HG03460 (cell line): ENCODE results near the gene GNAZ.
A peak's percentile ranks its signal among the peaks of the same experiment; 100 is the strongest.

Experiments
- ATAC-seq: cut with Tn5 transposase; IDR thresholded peaks from one replicate; pipeline ENCODE4 v1.9.1; 2021; ENCODE audit not compliant: unreplicated experiment

The GNAZ gene

GRCh38 chr22:23063539-23064380 lies 6.6 kb upstream of the GNAZ start:
- no peak for ATAC-seq

DNA sequence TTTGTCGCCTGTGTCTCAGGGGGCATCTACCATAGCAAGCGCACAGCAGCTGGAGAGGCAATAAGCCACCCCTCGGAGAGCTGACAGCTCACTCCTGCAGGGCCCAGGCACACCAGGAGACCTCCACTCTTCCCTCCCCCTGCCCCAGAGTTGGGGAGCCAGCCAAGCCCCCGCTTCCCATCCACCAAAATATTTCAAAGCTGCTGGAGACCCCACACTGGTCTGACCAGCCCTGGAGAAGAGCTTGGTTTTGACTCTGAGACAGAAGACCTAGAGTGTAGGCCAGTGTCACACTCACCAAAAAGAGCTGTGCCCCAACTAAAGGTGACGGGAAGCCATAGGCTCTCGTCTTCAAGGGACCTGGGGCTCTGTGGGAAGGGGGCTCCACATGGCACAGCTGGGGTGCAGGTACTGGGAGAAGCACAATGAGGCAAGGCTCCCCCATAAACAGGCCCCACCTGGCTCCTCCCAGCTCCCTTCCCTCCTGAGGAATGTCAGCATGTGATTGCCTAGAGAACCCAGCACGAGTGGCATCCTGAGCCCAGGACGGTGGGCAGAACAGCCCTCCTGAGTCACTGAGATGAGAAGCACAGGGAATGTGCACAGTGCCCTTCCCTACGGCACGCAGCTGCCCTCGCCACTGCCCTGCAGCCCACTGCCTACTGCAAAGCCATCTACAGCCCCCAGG lies 5.8 kb upstream of the GNAZ start:
- ATAC-seq, result no peak

- no peak for ATAC-seq
These were observed 5.3 kb upstream of the GNAZ start for GRCh38 chr22:23065069-23065451.

DNA sequence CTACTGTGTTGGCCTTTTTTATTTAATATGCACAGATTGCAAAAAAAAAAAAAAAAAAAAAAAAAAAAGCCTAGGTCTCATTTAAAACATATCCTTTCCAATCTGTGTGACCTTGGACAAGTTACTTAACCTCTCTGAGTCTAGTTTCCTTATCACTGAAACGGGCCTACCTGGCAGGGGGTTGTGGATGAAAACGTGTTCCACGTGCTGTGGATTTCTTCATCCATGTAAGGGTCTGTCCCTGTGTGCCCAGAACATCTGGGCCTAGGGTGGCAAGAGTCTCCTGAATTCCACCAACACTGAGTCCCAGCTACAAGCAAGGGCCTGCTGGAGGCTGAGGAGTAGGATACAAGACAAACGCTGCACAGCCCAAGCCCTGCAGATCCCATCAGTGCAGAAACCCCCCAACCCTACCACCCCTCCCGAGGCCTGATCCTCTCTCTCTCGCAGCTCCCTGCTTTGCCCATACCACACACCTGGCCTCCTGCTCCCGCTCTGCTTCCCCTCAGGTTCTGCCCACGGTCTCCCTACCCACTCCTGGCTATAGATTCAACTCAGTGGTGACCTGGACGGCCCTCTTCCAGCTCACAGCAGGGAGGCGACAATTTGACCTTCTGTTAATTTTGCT lies 4.7 kb upstream of the GNAZ start:
- no peak for ATAC-seq

DNA sequence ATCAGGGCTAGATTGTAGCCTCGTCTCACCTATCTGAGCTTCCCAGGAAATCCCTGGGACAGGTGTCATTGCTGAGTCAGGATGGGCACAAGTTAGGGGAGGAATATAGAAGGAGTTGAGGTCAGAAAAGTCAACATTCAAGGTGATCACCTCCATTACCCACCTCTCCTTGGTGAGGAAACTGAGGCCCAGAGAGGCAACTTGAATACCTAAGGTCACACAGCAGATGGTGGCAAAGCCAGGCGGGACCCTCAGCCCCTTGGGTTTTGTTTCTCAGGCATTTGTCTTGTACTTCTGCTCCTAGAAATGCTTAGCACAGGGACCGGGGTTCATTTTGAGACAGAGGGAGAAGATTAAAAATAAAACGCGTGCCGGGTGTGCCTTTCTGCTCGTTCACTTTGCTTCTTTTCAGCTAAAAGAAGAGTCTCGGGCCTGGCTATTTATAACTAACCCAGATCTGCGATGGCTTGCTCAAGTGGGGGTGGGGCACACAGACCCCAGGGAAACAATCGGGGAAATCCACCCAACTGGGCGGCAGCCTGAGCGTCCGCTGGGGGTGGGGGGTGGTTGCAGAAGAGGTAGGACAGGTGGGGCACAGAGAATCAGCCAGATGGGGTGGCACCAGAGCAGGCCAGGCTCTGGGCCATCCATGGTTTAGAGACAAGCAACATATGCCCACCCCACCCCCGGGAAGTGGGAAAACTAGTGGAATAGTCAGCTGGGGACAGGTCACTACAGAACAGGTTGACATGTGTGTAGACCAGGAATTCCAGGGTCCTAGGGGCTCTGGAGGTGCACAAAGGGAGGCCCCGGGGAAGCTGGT lies 3.9 kb upstream of the GNAZ start:
- no peak for ATAC-seq

DNA sequence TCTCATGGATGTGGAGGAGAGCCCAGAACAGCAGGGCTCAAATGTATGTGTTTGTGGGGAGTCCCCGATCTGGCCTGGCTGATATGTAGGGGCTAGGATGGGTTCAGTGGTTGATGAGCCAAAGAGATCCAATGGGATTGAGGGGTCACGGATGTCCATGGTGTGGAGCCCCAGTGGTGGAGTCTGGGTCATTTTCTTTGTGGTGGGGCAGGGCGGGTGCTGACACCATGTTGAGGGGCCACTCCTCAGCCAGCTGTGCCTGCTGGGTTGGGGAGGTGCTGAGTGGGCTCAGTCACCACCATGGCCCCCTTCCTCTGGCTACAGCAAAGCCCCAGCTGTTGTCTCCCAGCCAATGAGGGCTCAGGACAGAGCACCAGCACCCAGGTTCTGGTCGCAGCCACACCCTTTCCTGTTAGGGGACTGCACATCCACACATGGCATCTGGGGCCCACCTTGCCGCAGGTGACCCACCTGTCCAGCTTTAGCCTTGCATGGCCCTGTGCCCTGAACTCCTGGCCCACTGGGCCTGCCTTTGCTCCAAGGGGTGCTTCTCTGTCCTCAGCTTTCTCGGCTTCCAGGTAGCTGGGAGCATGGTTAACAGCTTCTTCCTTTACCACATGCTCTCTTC lies 3.2 kb upstream of the GNAZ start:
- ATAC-seq, result no peak

GRCh38 chr22:23067691-23068090 lies 2.6 kb upstream of the GNAZ start:
- ATAC-seq, result no peak

DNA sequence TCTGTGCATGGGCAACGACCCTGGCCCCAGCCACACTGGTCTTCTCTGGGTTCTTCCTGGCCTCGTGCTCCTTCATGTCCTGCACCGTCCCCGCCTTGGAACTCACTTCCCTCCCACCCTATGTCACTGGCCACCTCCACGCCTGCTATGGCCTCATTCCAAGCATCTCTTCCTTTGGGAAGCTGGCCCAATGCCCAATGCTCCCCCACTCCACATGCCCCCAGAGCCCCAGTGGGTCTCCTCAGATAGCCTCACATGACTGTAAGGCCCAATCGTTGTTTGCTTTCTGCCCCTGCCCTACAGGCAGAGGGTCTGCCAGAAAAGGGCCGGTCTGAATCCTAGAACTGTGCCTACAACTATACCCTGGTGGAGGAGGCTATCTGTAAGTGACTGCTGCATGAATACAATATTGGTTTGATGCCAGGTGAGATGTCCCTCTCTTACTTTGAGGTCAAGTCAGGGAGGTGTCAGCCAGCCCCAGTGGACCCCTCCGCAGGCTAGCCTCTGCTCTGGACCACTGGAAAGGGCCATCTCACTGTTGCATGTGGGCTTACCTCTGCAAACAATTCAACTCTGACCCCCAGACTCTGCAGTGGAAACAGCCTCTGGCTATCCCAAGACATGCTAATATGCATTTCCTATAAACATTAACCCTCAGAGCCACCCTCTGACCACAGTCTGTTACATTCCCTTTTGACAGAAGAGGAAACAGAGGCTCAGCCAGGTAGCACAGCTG lies 2.1 kb upstream of the GNAZ start:
- ATAC-seq, result no peak

- no peak for ATAC-seq
These were observed 1.4 kb upstream of the GNAZ start for GRCh38 chr22:23068832-23069385.

GRCh38 chr22:23069502-23070357 lies 589 bp upstream of the GNAZ start:
- ATAC-seq, result peak; percentile 75

DNA sequence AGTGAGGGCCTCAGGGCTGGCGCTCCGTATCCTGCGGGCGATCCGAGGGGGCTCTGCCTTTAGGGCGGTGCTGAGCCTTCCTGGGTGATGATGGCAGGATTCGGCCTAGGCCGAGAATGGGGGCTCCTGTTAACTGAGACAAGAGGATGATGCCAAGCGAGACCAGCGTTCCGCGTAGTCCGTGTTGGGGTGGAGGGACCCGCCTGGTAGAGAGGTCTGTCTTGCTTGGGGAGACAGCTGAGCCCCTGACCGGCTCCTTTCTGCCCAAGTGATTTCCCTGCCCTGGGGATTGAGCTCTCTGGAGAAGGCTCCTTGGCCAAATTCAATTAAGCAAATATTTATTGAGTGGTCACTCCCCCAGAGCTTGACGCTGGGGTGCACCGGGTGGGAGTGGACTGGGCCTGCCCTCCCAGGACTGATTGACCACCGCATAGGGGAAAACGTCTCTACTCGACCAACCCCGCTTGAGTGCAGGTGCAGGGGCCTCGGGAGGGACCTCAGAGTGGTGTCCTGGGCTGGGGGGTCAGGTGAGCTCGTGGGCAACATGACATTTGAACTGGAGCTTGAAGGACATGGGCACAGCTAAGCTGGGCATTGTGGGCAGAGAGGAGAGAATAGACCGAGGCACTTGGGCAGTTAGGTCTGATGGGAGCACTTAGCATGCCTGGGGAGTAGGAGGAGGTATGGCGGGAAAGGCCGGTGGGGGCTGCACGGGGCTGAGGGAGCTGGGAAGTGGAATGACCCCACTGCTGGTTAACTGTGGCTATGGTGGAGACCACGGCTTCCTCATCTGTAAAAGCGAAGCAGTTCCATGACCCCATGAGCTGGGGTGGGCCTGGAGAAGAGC lies 1.1 kb downstream of the GNAZ start:
- no peak for ATAC-seq

DNA sequence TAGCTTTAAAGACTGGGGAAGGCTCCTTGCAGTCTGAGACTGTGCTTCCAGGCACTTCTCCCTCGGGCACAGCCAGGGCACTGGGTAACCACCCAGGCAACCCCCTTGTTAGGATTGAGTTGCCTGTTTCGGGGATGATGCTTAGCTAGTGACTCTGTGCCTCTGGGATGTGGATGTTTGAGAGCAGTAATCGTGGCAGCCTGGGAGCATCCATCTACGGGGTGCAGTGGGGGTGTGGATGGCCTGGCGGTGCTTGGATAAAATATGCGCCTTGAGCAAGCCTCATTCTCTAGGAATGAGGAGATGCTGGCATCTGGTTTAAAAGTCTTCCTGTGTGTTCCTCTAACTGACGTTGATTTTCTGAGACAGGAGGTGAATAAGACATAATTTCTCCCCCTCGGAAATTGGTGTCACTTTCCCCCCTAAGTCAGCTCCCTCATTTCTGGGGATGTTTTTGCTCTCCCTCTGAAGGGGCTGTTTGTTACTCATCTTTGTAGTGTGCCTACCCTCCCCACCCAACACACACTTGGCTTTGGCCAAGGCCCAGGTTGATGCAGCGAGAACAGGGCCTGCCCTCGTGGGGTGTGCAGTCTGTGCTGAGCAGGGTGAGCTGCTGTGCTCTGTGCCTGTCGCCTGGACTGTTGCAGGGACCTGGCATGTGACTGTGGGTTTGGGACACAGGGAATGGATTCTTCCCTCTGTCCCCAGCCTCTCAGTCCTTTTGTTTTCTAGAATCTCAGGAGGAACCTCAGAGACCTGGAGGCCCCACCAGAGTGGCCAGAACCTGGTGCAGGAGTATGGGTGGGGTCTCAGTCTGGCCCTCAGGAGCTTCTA lies 2.0 kb downstream of the GNAZ start:
- ATAC-seq, result no peak

DNA sequence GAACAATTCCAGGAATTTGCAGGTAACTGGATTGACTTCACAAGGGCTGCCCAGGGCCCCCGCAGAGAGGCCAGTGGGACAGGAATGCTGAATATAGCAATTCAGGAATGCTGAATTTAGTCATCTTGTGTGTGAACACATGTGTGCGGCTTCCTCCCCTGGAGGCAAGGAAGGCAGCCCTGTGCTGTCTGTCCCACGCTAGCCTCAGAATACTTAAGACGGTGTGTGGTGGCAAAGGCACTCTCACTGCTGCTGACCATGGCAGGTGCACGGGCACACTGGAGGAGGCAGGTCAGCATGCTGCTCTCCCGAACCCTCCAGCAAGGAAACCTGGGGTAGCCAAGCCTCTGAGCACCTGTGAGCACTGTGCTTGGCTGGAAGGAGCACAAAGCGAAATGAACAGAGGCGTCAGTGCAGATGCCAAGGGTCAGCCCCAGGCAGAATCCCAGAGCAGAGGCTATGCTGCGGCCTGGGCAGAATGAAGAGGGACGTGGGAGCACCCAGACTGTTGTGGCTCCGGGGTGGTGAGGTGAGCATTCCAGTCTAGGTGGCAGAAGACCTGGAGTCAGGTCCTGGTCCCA lies 2.7 kb downstream of the GNAZ start:
- ATAC-seq, result no peak

- no peak for ATAC-seq
These were observed 3.4 kb downstream of the GNAZ start for GRCh38 chr22:23073526-23074229.

GRCh38 chr22:23074451-23074850 lies 4.1 kb downstream of the GNAZ start:
- no peak for ATAC-seq

- ATAC-seq, result no peak
These were observed 4.7 kb downstream of the GNAZ start for GRCh38 chr22:23075050-23075449.
